NCI-H748 (cell line): ENCODE data around the gene FBXO24.
"Not testable (repeated sequence)": the region's sequence is repeated elsewhere in the genome, so short reads cannot be mapped to it uniquely, and the experiment has no call there.

Experiments used
- DNase-seq: peaks from one replicate; lab custom pipeline; 2025; ENCODE audit not compliant: unreplicated experiment; lab: John Stamatoyannopoulos, UW

Gene FBXO24

GRCh38 chr7:100586266-100587025, at the start of gene FBXO24:
Gene FBXO24, plus strand, starts transcription at chr7:100586328. Its CDS starts 298 bp downstream, at chr7:100586626.
- DNase-seq, result peak; percentile 99

- not testable (repeated sequence) for DNase-seq
Measured at GRCh38 chr7:100536695-100537094, 49.4 kb upstream of the FBXO24 start.

- DNase-seq, result no peak
Measured at GRCh38 chr7:100538348-100538653, 47.8 kb upstream of the FBXO24 start.

GRCh38 chr7:100538654-100539435, 47.3 kb upstream of the FBXO24 start, which contains the start of gene AGFG2:
Gene AGFG2, plus strand, starts transcription at chr7:100539203. Its CDS starts 144 bp downstream, at chr7:100539347.
- DNase-seq, result peak; percentile 99

GRCh38 chr7:100539436-100540006, 46.6 kb upstream of the FBXO24 start:
- peak; percentile 31 for DNase-seq

- no peak for DNase-seq
Measured at GRCh38 chr7:100540073-100540723, 45.9 kb upstream of the FBXO24 start.

GRCh38 chr7:100541309-100541708, 44.8 kb upstream of the FBXO24 start:
- not testable (repeated sequence) for DNase-seq

GRCh38 chr7:100543586-100543985, 42.5 kb upstream of the FBXO24 start:
- no peak for DNase-seq

- DNase-seq, result no peak
Measured at GRCh38 chr7:100544386-100544785, 41.7 kb upstream of the FBXO24 start.

GRCh38 chr7:100544967-100545359, 41.2 kb upstream of the FBXO24 start:
- DNase-seq, result no peak

- no peak for DNase-seq
Measured at GRCh38 chr7:100545360-100546128, 40.6 kb upstream of the FBXO24 start.

GRCh38 chr7:100546129-100546925, 39.8 kb upstream of the FBXO24 start:
- DNase-seq, result peak; percentile 10

- no peak for DNase-seq
Measured at GRCh38 chr7:100546926-100547800, 39.0 kb upstream of the FBXO24 start.

- DNase-seq, result no peak
Measured at GRCh38 chr7:100547872-100548271, 38.3 kb upstream of the FBXO24 start.

- not testable (repeated sequence) for DNase-seq
Measured at GRCh38 chr7:100548446-100548845, 37.7 kb upstream of the FBXO24 start.

GRCh38 chr7:100552532-100552931, 33.6 kb upstream of the FBXO24 start:
- DNase-seq, result no peak

GRCh38 chr7:100553032-100553431, 33.1 kb upstream of the FBXO24 start:
- no peak for DNase-seq

- no peak for DNase-seq
Measured at GRCh38 chr7:100555701-100556100, 30.4 kb upstream of the FBXO24 start.

GRCh38 chr7:100556541-100556940, 29.6 kb upstream of the FBXO24 start:
- DNase-seq, result no peak
